OCI-LY3 (cell line): ENCODE data around the gene PRKAR1A.

Experiments used
- EZH2phosphoT487 ChIP-seq: fragments of 200-600 bp; shearing (Covaris generic); IDR thresholded peaks from 2 replicates; pipeline ENCODE4 v1.6.1; 2018; ENCODE audit warnings: antibody characterized with exemption, mixed run types, low read depth
- TF ChIP-seq, protein P1 (sequence below): fragments of 200-600, 300-600 bp; sonication (generic); IDR thresholded peaks from 2 replicates; pipeline ENCODE4 v1.5.1; 2014; ENCODE audit warnings: antibody characterized with exemption, low read length, low read depth

DNA sequence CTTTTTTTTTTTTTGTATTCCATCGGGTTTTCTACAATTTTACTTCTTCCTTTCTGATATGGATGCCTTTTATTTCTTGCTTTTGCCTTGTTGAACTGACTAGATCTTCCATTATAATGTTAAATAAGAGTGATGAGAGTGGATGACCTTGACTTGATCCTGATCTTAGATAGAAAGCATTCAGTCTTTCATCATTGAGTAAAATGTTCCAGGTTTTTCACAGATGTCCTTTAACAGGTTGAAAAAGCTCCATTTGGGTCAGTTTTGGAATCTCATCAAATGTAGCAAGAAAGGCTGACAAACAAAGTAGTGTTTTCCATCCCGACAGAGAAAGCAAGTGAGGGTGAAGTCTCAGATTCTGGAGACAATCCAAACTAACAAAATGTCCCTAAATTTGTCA lies 27.8 kb upstream of the PRKAR1A start:
- TF ChIP-seq, protein P1, sequence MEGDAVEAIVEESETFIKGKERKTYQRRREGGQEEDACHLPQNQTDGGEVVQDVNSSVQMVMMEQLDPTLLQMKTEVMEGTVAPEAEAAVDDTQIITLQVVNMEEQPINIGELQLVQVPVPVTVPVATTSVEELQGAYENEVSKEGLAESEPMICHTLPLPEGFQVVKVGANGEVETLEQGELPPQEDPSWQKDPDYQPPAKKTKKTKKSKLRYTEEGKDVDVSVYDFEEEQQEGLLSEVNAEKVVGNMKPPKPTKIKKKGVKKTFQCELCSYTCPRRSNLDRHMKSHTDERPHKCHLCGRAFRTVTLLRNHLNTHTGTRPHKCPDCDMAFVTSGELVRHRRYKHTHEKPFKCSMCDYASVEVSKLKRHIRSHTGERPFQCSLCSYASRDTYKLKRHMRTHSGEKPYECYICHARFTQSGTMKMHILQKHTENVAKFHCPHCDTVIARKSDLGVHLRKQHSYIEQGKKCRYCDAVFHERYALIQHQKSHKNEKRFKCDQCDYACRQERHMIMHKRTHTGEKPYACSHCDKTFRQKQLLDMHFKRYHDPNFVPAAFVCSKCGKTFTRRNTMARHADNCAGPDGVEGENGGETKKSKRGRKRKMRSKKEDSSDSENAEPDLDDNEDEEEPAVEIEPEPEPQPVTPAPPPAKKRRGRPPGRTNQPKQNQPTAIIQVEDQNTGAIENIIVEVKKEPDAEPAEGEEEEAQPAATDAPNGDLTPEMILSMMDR = no peak
- TF ChIP-seq EZH2phosphoT487 = no peak
